Left forelimb (tissue), 1 donor: ENCODE measurements around the gene SF1.

ENCODE experiments used
- DNase-seq: peaks from one replicate; pipeline ENCODE4 v3.0.0-alpha.2; 2018; ENCODE audit warnings: low spot score

The SF1 gene

DNA sequence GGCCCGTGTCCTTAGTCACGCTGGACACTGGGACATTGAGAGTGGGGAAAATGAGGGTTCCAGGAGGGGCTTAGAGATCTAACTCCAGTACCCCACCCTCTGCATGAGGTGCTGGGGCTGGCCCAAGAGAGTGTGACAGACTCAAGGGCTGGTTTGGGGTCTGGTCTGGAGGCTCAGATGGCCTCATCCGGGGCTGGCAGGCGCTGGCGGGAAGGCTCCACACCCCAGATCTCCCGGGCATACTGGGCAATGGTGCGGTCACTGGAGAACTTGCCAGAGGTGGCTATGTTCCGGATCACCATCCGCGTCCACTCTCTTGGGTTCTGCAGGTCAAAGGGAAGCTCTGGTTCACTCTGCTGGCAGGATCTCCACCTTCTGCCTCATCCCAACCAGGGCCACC is 31.9 kb downstream of the SF1 start:
- no peak for DNase-seq

GRCh38 chr11:64745521-64746328 is 32.6 kb downstream of the SF1 start:
- DNase-seq: peak; percentile 77

- DNase-seq: no peak
Observed at GRCh38 chr11:64745189-64745520, 33.2 kb downstream of the SF1 start.

DNA sequence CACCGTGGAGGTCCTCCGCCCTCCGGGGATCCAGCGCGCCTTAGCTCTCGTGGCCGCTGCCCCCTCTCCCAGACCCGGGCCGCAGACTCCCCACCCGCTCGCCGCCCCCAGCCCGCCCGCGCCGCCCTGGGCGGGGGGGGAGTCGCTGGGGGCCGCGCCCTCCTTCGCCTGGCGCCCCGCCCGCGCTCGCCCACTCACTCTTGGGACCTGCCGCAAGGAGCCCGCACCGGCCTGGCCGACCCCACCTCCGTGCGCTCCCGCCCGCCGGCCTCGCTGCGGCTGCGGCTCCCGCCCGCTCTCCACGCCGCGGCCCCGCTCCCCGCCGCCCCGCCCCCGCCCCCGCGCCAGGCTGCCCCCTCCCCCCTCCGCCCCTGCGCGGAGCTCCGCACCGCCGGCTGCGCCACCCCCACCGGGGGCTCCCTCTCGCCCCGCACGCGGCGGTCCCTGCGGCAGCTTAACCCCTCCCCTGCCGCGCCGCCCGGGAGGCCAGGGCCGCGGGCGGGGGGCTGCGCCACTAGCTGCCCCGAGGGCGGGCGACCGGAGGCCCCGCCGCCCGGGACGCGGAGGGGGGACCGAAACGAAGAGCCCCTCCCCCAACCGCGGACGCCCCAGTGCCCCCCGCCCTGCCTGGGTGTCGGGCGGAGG is 33.7 kb downstream of the SF1 start:
- no peak for DNase-seq

GRCh38 chr11:64743591-64744543 is 34.5 kb downstream of the SF1 start, which contains the start of gene RASGRP2:
TSS of gene RASGRP2 (minus strand) at chr11:64744142. CDS start at chr11:64742866, 1,276 bp downstream.
- DNase-seq: no peak

DNA sequence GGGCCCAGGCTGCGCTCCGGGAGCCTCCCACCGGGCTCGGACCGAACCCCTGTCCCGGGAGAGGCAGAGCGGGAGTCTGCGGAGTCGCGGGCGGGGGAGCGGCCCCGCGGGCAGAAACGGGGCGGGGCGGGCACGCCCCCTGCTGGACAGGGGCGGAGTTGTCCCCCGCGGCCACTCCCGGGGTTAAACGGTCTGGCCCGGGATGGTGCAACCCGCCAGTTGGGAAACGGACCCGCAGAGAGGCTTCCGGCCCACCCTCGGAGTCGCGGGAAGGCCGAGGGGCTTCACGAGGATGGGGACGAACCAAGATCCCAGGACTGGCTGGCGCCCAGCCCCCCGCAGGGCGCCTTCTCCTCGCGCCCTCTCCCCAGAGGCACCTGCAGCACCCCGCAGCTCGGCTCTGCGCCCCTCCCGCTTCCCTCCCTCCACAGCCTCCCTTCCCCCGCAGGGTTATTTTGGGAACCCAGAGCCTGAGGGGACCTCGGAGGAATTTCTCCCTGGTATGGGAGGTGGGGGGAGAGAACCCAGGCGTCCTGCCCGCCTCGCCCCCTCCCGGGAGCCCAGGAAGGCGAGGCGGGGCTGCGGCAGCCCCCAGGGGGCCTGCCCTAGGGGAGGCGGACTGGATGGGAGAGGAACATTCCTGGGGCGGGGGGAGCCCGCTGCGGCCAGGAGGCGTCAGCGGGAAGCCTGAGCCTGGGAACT is 35.3 kb downstream of the SF1 start:
- no peak for DNase-seq

DNA sequence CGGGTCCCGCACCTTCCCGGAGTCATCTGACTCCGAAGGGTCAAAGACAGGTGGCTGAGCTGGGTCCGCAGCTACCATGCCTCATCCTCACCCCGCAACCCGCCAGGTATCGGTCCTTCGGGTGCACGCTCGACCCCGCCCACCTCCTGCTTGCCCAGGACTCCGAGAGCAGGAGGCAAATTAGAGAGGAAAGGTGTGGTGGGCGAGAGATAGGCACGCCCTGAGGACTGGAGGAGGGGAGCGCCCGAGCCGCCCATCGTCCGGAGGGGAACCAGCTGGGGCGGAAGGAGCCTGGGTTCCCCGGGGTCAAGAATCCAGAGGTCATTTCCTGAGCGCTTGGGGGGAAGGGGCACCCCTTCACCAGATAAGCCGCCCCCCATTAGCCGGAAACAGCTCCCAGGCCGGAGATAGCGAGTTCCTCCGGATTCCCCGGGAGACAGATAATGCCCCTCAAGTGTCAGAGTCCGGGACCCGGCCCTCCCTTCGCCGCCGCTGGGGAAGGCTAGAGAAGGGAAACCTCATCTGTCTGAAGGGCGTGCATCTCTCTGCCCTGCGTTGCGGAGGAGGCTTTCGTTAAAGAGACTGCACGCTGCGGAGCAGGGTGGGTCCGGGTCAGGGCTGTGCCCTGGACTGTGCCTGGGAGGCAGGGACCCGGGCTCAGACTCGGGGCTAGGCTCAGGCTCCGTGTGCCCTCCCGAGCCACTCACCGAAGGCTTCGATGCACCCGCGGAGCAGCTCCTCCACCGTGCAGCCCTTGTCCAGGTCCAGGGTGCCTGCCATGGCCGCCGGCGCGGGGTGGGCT is 36.1 kb downstream of the SF1 start:
- no peak for DNase-seq

DNA sequence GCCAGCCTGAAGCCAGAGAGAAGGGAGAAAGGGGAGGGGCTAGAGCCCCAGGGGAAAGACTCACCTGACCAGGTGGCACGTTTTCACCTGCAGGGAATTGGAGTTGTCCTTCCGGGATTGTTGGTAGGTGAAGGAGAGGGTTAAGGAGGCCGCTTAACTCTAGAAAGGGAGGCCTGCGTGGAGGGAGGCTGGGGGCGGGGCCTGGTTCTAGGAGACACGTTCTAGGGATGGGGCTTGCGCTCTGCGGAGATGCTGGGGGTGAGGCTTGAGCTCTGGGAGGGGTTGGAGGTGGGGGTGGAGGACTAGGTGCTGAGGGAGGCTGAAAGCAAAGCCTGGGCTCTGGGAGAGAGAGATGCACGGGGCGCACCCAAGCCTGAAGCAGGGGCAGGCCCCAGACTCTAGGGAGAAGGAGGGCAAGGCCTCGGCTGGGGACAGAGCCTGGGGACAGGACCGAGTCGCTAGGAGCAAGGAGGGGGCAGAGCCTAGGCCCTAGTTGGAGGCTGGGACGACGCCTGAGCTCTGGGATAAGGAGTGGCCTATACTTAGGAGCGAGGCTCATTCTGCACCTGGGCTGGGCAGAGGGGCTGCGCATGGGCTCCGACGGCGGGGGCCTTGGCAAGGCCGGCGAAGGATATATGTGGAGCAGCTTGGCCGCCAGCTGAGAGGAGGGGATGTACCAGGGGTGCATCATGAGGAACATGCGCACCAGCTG is 36.8 kb downstream of the SF1 start:
- DNase-seq: no peak

DNA sequence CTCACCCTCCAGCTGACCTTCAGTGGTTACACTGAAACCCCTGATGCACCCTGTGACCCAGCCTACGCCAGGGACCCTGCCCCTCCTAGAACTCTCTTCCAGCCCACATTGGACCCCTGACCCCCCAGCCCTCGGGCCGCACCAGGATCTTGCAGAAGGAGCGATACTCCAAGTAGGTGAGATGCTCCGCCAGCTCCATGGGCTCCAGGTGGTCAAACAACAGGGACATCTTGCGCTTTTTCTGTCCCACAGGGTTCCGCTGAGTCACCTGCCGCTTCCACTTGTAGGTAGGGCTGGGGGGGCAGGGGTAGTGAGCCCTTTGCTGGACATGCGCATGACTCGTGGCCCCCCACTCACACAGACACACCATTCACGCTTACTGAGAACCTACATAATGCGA is 38.5 kb downstream of the SF1 start:
- no peak for DNase-seq

DNA sequence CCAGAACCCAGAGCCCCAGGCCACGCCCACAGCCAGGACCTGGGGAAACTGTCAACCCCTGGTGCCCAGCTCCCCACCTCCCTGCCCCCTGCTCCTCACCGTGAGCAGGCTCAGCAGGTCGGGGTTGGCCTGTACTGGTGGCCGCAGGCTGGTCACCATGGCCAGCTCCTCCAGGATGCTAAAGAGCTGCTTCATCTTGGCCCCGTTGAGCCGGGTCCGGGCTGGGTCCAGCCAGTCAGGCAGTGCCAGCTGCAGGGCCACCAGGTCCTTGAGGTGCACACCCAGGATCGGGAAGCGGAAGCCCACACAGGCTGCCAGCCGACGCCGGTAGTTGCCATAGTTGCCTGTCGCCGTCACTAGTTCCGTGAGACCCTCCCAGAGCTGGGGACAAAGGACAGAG is 41.7 kb downstream of the SF1 start:
- DNase-seq: no peak

DNA sequence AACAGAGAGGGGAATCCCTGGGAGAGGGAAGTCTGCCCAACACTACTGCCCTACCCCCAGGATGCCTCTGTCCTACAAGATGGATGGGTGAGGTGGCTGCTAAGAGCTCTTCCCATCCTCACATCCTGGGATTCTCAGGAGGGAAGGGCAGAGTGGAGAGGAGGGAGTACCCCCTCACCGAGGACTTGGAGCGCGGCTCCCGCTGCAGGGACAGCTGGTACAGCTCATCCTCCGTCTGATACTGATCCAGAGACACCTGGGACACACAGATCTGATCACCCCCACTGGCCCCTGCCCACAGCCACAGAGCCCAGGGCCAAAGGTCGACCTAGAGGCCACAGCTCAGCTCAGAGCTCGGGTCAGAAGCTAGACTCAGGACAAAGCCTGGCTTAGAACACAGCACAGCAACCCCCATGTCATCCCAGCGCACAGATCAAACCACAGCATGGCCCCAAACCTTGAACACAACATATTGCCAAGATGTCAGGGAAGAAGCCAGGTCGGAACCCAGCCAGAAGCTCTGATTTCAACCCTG is 42.5 kb downstream of the SF1 start:
- DNase-seq: no peak

DNA sequence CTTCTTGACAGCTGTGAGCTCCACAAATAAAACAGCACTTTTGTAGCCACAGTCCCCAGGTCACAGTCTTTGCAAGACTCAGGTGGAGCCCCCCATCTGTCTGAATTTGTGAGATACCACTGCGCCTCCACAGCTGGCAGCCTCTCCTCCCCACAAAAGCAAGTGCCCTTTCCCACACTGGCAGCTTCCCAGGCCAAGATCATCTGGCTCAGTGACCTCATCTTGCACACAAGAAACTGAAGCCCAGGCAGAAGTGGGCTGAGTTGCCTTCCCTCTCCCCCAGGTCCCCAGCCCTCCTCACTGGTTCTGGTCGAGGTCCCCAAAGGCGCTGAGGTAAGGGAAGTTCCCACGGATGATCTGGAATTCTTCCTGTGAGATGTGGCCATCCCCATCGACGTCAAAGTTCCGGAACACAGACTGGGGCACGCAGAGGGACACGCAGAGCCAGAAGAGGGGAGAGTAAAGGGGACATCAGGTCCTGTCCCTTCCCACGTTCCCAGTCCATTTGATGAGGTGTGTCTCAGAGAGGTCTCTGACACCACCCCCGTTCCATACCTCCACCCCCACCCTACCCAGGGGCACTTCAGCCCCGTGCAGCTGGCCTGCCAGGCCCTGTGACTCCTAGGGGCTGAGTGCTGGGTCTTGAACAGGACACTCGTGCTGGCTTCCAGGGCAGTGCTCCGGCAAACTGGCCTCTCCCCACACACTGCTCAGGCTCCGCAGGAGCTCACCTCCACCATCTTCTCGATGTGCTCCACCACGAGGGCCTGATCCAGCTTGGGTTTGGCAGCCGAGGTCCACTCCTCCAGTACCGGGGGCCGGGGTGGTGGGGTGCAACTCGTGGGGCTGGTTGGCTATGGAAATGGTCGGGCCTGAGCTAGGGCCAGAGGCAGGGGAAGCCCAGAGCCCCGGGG is 43.3 kb downstream of the SF1 start:
- no peak for DNase-seq

- no peak for DNase-seq
Observed at GRCh38 chr11:64731601-64732000, 46.7 kb downstream of the SF1 start.

DNA sequence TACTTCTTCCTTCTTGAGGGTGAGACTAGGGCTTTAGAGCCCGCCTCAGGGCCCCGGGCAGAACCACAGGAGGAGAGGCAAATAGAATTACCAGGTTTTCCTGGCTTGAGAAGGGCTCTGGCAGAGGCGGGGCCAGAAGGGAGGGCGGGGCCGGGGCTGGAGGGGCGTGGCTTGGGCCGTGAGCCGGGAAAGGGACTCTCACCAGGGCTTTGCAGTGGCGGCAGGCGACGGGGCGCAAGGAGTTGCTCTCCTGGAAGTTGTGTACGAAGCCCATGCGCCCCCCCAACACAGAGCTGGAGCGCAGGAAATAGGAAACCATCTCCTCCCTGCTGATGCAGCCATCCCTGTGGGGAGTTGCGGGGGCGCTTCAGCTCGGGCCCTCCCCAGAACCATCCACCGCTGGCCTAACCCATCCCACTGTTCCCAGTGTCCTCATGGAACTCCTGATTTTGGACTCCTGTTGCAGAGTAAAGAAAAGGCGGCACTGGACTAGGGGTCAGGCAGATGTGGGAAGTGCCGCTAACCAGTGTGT is 48.4 kb downstream of the SF1 start:
- DNase-seq: peak; percentile 66

DNA sequence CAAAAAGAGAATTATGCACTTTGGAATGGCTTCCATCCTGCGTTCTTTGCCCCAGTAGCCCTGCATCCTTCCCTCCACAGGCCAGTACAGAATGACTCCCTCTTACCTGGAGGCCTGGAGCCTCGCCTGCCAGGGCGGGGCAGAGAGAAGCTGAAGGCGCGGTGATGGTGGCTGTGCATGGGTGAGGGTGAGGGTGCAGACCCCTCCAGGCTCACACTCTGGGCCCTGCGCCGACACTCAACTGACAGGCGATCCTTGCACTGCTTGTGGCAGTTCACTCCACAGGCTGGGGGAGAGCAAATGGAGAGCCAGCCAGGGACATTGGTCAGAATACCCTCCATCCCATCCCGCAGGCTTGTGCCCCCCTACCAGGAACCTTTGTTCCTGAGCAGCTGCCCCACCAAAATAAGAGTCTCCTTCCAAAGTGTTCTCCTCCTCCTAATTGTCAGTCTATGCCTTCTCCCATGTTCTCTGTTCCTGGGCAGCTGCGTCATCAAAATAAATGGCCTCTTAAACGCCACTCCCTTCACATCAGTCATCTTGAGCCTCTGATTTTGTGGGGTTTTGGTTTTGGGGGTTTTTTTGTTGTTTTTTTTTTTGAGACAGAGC is 49.5 kb downstream of the SF1 start:
- peak; percentile 52 for DNase-seq

DNA sequence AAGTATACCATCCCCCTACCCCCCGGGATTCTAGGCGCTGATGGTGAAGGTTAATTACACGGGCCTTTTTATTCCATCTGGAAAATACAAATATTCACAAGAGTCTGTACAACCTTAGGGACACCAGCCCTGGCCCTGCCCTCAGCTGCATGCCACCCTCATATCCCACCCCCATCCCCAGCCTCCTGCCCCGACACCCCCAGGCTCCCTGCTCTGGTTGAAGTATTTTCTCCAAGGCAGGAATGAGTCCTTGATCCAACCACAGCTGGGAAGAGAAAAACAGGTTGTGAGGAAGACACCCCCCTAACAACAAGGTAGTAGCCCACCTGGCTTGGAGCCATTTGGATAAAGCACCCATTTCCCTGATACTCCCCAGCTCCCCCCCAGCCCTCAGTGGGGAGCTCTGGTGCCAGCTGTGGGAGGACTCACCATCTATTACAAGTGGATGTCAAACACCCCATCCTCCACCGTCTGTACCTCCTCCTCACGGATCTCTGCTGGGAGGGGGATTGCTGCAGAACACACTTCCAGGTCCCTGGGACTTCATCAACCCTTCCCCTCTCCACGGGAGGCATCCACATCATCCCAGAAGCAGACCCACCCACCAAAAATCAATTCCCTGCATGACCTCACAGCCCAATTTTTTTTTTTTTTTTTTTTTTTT is 51.3 kb downstream of the SF1 start:
- peak; percentile 55 for DNase-seq

GRCh38 chr11:64726211-64726641 is 52.1 kb downstream of the SF1 start:
- peak; percentile 62 for DNase-seq
